SK-N-SH treated with all-trans-retinoic acid at 6 μM for 48 hours (cell line): Measurements from ENCODE around the gene ANKRD60.

Source experiments
- ATAC-seq: fragments of 200-7000 bp; cut with Tn5 transposase; 3 replicates; pipeline ENCODE4 v1.9.1; 2020; ENCODE audit warnings: mild to moderate bottlenecking, moderate library complexity
- ARNTL ChIP-seq: fragments of 450-650 bp; formaldehyde crosslinking; IDR thresholded peaks from 2 replicates; pipeline ENCODE4 v1.5.0; 2020; ENCODE audit warnings: low read depth, mild to moderate bottlenecking, moderate library complexity, borderline replicate concordance
- BACH2 ChIP-seq: fragments of 250-450 bp; sonication (Bioruptor Pico); IDR thresholded peaks from 2 replicates; pipeline ENCODE4 v1.9.0; 2021; ENCODE audit warnings: mild to moderate bottlenecking, borderline replicate concordance
- CREB5 ChIP-seq: fragments of 250-450 bp; sonication (Bioruptor Pico); IDR thresholded peaks from 2 replicates; pipeline ENCODE4 v1.5.1; 2020; ENCODE audit warnings: low read depth, mild to moderate bottlenecking, moderate library complexity
- CSDC2 ChIP-seq: fragments of 250-450 bp; sonication (Bioruptor Pico); IDR thresholded peaks from 2 replicates; pipeline ENCODE4 v1.5.0; 2020; ENCODE audit warnings: mild to moderate bottlenecking, moderate library complexity
- CSRNP3 ChIP-seq: fragments of 250-450 bp; sonication (Bioruptor Pico); IDR thresholded peaks from 2 replicates; pipeline ENCODE4 v1.5.1; 2021; ENCODE audit warnings: mild to moderate bottlenecking, moderate library complexity
- ESRRG ChIP-seq: fragments of 250-450 bp; sonication (Bioruptor Pico); IDR thresholded peaks from 2 replicates; pipeline ENCODE4 v1.6.1; 2021; ENCODE audit warnings: mild to moderate bottlenecking
- GLIS3 ChIP-seq: fragments of 250-450 bp; sonication (Bioruptor Pico); IDR thresholded peaks from 2 replicates; pipeline ENCODE4 v1.5.0; 2020; ENCODE audit warnings: mild to moderate bottlenecking, moderate library complexity
- ISL1 ChIP-seq: fragments of 250-450 bp; sonication (Bioruptor Pico); IDR thresholded peaks from 2 replicates; pipeline ENCODE4 v2.1.2; 2022; ENCODE audit warnings: mild to moderate bottlenecking, moderate library complexity
- OSR1 ChIP-seq: fragments of 250-450 bp; sonication (Bioruptor Pico); IDR thresholded peaks from 2 replicates; pipeline ENCODE4 v1.8.0; 2022; ENCODE audit warnings: moderate library complexity, mild to moderate bottlenecking, inconsistent platforms
- PATZ1 ChIP-seq: fragments of 250-450 bp; sonication (Bioruptor Pico); IDR thresholded peaks from 2 replicates; pipeline ENCODE4 v1.8.0; 2020; ENCODE audit warnings: mild to moderate bottlenecking, moderate library complexity, borderline replicate concordance
- POU6F1 ChIP-seq: fragments of 250-450 bp; sonication (Bioruptor Pico); IDR thresholded peaks from 2 replicates; pipeline ENCODE4 v1.8.0; 2021; ENCODE audit warnings: low read depth, mild to moderate bottlenecking, moderate library complexity, borderline replicate concordance
- RARB ChIP-seq: fragments of 250-450 bp; sonication (Bioruptor Pico); IDR thresholded peaks from 2 replicates; pipeline ENCODE4 v1.8.0; 2021; ENCODE audit warnings: mild to moderate bottlenecking, moderate library complexity
- TCF4 ChIP-seq: fragments of 250-450 bp; sonication (Bioruptor Pico); IDR thresholded peaks from 2 replicates; pipeline ENCODE4 v1.8.0; 2021; ENCODE audit warnings: mild to moderate bottlenecking, moderate library complexity, borderline replicate concordance
- TOX ChIP-seq: fragments of 250-450 bp; sonication (Bioruptor Pico); IDR thresholded peaks from 2 replicates; pipeline ENCODE4 v1.8.0; 2021; ENCODE audit warnings: mild to moderate bottlenecking, moderate library complexity, borderline replicate concordance
- ZC3H10 ChIP-seq: fragments of 250-450 bp; sonication (Bioruptor Pico); IDR thresholded peaks from 2 replicates; pipeline ENCODE4 v1.5.1; 2021; ENCODE audit warnings: mild to moderate bottlenecking, moderate library complexity
- ZFP30 ChIP-seq: fragments of 450-650 bp; formaldehyde crosslinking; IDR thresholded peaks from 2 replicates; pipeline ENCODE4 v1.5.0; 2022; ENCODE audit warnings: mild to moderate bottlenecking, moderate library complexity
- ZNF565 ChIP-seq: fragments of 450-650 bp; formaldehyde crosslinking; conservative IDR thresholded peaks from 2 replicates; pipeline ENCODE4 v1.5.0; 2020; ENCODE audit warnings: low read depth, mild to moderate bottlenecking, moderate library complexity
- ZNF70 ChIP-seq: fragments of 450-650 bp; formaldehyde crosslinking; IDR thresholded peaks from 2 replicates; pipeline ENCODE4 v1.5.0; 2020; ENCODE audit warnings: mild to moderate bottlenecking, moderate library complexity

ANKRD60 gene

DNA sequence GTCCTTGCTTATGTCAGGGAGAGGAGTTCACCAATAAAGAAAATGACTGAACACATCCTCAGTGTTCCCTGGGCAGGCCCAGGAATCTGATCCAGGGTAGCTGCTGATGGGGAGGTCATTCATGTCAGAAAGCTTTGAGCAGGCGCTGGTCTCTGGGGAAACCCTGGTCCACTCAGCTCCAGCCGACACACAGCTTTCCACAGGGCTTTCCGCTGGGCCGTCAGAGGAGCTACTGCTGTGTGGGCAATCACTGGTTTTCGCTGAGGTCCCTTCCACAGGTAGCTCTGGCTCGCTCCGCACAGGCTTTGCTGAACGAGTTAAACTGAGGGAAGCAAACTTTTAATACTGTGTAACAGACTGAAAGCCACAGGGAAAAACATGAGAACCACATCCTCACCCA lies 17.5 kb upstream of the ANKRD60 start (continued):
- TF ChIP-seq POU6F1 (no peak), CREB5 (CRISPR knock-in tag) (no peak), GLIS3 (CRISPR knock-in tag) (no peak), OSR1 (CRISPR knock-in tag) (no peak), ZC3H10 (CRISPR knock-in tag) (no peak), PATZ1 (CRISPR knock-in tag) (no peak), ZNF565 (CRISPR knock-in tag) (no peak), ZNF70 (CRISPR knock-in tag) (no peak), CSDC2 (CRISPR knock-in tag) (no peak)

DNA sequence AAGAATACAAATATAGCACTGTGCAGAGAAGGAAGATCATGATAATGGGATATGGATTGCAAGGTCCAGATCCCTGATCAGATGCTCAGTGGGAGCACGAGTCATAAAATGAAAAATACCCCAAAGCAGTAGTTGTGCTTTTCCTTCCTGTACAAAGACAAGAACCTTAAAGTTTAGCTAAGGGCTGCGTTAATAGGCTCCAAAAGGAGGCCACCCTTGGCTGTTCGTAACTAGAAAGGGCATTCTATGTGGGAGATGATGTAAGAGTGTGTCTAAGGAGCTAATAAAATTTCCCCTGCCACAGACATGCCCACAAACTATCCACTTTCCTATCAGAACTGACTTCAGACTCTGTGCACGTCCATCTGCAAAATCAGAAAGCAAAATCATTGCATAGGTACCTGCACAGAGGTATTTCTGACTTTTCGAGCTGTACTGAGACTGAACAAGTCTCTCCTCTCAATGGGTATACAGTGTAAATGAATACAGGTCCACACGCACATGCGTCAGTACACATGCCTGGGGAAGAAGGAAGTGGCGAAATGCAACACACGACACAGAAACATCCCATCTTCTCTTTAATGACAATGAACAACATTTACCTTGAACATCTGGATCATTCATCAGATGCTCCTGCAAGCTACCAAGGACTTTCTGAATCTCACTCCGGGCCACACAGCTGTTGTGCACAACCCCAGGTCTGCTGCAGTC lies 16.9 kb upstream of the ANKRD60 start:
- ATAC-seq, result peak; percentile 36; the same call in 2 of the 3 replicates
- TF ChIP-seq ESRRG (CRISPR knock-in tag) (no peak), PATZ1 (CRISPR knock-in tag) (no peak), CSDC2 (CRISPR knock-in tag) (no peak), TOX (CRISPR knock-in tag) (no peak), ISL1 (no peak), RARB (CRISPR knock-in tag) (no peak), ZFP30 (no peak), ZNF565 (CRISPR knock-in tag) (no peak), ARNTL (no peak)

DNA sequence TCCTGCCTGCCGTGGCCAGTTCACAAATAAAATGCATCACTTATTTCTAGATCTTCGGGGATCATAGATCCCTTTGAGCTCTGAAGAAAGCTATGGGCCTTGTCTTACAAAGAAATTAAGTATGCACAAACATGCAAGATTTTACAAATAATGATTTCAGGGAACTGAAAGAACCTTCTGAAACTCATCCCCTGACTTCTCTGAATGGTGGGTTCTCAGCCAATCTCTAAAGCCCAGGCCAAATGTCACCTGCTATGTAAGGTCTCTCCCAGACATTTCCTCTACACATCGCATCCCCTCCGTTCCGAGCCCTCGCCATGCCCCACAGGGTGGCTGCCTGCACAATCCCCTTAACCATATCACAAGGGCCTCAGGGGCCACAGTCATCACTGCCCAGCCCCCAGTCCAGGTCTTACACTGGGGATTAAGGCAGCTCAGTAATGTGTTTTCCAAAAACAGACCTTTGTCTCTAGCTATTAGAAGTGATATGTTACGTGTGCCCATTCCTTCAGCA lies 16.1 kb upstream of the ANKRD60 start:
- no peak for TF ChIP-seq CREB5 (CRISPR knock-in tag)
- TF ChIP-seq CSRNP3 (CRISPR knock-in tag), result no peak
- no peak for TF ChIP-seq PATZ1 (CRISPR knock-in tag)
- no peak for TF ChIP-seq TOX (CRISPR knock-in tag)
- no peak for TF ChIP-seq BACH2 (CRISPR knock-in tag)
- TF ChIP-seq ZC3H10 (CRISPR knock-in tag), result no peak
- no peak for TF ChIP-seq TCF4 (CRISPR knock-in tag)
- no peak for TF ChIP-seq ARNTL
- ATAC-seq, result peak; percentile 30
